NAMALWA (cell line): Measurements from ENCODE around the gene C5orf63.
A peak's percentile ranks its signal among the peaks of the same experiment; 100 is the strongest.
"Not testable (repeated sequence)": the region's sequence is repeated elsewhere in the genome, so short reads cannot be mapped to it uniquely, and the experiment has no call there.

Source experiments
- DNase-seq: peaks from one replicate; pipeline ENCODE4 v3.0.0-alpha.2; 2015; ENCODE audit warnings: low spot score

Gene C5orf63

DNA sequence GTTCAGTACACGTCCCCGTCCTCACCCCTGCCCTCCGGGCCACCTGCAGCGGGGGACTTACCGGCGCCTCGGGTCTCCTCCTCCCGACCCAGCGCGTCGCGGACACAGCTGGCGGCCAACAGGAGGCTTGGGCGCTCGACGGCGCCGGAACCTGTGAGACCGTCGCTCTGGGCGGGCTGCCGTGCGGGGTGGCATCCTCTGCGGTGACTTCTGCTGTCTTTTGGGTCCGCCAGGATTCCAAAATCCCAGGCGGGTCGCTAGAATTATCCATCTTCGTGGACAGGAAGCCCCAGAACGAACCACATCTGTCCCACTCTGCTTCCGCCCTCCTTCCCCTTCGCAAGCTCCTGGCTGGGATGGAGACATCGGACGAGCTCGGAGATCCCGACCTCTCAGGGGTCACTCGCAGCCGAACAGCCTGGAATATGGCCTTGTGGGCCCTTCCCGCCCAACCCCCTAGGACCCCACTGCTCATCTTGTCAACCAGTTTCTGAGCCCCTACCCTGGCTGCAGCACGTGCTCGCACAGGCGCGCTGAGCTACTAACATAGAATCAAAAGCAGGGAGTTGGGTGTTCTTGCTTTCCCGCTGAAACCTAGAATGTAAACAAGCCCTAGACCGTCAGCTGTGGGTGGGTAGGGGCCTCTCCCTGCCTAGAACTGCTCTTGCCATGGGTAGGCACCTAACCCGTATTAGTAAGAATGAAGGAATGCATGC, 42.0 kb downstream of the C5orf63 start:
- DNase-seq = no peak

DNA sequence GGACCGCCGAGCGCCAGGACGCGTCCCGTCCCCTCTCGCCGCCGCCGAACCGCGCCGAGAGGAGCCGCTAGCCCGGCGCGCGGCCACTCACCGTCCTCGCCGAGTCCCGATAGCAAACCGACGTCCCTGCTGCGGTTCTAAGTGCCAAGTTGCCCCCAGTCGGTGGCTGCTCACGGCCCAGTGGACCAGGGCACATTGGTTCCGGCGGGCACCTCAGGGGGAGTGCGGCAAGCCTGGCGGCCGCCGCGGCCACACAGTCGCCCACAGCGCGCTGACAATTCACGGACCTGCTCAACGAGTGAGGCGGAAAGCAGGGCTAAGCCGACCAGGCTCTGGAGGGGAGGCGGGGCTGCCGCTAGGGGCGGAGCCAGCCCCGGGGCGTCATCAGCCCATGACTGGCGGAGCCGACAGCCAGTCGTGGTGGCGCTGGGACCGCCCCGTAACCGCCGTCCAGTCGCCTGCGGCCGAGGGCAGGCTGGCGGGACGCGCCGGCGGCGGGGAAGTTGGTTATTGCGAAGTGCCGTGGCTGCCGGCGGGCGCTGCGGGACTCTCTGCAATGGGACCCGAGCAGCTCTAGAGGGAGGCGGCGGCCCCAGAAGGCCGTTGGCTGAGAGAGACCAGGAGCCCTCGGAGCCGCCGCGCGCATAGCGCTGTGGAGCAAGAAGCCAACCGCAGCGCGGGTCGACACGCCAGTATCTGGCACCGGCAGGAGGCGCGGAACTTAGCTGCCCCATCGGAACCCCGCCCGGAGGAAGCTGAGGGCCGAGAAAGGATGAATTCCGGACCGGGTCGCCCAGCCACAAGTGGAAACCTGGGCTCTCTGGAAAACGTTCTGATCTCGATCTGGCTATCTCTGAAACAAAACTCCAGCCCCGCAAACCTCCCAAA, 42.8 kb downstream of the C5orf63 start, which contains the start of gene MARCHF3:
MARCHF3 (minus strand) TSS at position 300 of the 888 bp plus-strand sequence. CDS start 112,387 bp downstream, outside the sequence.
- peak; percentile 96 for DNase-seq

DNA sequence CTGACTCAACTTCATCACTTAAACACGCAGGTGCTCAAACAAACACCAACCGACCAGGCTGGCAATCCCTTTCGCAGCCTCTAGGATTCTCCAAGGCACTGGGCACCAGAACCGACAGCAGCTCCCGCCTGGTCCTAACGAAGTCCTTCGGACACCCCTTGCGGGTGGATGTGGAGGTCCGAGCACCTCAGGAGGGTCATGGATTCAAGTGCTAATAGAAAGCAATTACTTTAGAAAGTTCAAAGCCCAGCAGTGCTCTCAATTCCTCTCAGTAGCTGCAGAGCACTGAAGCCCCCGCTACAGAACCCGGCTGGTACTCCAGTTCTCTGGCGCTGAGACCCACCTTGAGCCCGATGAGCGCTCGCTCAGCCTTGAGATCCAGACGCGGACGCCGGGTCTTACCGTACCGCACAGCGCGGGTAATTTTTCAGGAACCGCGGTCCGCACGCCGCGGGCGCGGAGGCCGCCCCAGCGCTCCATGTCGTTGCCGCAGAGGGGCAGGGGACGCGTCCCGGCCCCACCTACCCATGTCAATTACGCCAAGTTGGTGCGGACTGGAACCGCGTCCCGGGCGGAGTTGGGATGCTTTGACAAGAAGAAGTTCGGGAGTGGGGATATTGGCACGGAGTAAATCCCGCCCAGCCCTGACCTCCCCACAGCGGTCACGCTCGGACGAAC, 43.6 kb downstream of the C5orf63 start:
- DNase-seq = peak; percentile 85

DNA sequence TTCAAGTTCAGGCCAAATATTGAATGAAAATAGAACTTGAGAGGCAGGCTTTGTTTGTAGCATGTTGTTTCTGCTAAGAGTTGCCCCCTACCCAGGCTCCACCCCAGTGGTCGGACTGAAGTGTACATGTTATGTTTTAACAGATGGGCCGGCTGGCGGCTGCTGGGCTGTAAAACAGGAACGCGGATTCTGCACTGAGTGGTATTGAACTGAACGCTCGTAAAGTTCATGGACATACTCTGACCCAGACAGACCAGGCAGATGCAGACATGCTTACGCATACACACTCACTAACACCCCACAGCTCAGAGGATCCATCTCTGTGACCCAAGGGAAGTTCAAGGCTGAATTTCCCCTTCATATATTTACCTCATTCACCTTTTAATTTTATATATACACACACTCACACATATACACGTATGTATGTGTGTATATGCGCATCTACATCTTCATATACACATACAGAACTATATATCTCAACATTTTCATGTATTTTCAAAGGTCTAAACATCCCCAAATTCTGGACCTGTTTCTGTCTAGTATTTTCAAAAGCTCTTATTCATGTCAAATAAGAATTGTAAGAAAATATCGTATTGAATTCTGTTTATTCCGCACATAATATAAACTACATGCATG, 44.4 kb downstream of the C5orf63 start:
- peak; percentile 87 for DNase-seq

DNA sequence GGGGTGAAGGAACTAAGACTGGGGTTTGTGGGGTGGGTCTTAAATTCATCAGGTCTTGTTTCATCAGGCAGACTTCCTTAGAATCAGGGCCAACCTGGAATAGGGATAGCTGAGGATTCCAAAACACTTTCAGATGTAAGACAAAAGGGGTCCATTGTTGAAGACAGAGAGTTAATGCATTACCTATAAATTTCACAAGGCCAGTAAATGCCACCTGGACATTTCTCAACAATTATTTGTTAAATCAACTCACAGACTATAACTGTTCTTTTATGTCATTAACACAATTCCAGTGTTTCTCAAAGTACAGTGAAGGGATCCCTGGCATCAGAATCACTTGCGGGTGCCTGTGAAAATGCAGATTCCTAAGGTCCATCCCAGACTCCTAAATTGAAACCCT, 45.8 kb downstream of the C5orf63 start:
- no peak for DNase-seq

DNA sequence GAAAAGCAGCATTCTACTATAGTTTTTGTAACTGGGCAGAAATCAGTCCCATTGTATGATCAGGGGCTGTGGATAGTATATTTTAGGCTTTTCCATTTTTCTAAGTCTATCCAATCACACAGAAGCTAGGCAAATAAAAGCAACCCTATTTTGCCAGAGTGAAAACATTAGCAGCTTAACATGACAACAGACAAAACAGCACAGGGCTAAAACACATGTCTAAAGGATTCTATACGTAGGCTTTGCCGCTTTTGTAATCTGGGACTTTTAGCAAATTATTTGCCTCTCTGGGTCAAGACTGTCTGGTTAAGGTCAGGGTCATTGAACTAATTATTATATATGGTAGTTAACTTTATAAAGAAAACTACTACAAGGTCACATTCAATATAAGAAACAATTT, 47.1 kb downstream of the C5orf63 start:
- no peak for DNase-seq

DNA sequence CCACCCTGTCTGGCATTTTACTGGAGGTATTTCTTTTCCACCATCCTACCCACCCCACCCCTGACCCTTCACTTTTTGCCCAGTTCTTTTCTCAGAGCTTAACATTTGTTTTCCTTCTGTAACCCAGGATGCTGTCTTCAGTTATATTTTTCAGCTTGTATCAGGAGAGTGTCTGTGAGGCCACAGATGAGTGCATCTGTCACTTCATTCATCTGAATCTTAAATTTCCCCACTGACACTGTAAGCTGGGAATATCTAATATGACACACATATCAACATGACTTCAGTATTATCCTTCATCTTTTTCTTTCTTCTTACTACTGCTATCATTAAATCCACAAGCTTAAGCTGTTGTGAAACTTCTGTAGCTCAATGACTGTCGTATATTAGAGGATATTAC, 47.8 kb downstream of the C5orf63 start:
- DNase-seq = no peak

DNA sequence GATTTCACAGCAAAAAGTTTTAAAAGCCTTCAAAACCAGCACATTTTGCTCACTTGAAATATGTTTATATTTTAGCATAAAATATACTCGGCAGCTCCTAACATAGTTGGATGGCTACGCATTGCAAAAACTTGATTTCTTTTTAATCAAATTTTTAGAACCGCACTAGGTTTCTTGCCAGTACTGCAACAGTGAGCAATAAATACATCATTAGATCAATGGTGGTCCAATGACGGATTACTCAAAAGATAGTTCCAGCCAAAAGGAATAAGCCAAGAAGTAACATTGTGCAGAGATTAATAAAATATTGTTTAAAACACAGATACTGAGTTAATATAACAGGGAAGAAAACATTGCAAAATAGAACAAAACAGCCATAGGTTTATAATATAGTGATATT, 48.5 kb downstream of the C5orf63 start:
- DNase-seq = no peak

DNA sequence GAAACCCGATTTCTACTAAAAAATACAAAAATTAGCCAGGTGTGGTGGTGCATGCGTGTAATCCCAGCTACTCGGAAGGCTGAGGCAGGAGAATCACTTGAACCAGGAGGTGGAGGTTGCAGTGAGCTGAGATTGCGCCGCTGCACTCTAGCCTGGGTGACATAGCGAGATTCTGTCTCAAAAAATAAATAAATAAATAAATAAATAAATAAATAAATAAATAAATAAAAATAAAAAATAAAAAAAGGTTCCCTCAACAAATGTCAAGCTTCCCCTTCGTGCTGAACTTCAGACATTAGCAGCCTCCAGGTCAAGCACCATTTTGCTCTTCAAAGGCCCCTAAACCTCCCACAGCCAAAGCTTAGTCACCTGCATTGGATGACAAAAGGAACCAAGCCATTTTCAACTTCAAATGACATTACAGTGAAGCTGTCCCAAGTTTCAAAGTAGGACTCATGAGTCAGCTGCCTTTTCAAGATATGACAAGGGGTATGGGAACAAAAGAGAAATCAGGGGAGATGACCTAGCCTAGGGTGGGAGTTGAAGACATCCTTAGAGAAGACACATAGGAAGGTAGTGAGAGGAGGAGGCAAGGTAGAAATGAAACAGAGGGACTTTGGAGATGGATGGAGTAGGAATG, 49.6 kb downstream of the C5orf63 start:
- not testable (repeated sequence) for DNase-seq

DNA sequence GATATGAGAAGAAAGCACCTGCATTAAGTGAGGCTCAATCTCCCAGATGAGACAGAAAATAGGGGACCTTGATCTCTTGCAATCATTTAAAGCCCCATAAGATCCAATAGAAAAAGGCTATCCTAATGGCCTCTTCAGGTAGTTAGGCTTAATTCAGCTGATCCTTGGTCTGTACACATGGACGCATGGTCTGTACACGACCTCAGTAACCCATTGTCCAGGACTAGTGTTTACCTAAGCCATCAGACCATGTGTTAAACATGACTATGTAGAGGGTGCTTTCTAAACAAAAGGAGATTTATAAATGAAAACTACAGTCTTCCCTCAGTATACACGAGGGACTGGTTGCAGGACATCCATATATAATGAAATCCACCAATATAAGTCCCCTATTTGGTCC, 50.5 kb downstream of the C5orf63 start:
- DNase-seq = no peak

DNA sequence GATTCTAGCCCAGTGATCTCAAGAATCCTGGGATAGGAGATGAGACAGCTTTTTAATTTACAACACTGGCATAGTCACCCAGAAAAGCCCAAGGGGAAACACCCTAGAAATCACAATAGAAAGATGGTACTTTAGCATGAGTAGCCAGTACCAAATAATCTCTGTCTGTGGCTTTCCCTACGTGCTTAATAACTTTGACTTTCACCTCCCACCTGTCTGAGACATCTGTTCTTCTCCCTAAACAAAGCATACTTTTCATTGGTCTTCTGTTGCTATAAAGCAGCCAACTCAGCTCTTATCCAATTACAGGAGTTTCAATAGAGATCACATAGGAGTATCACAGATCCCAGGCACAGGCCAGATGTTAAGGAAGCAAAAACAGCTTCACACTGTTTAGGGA, 53.4 kb downstream of the C5orf63 start:
- DNase-seq = no peak

DNA sequence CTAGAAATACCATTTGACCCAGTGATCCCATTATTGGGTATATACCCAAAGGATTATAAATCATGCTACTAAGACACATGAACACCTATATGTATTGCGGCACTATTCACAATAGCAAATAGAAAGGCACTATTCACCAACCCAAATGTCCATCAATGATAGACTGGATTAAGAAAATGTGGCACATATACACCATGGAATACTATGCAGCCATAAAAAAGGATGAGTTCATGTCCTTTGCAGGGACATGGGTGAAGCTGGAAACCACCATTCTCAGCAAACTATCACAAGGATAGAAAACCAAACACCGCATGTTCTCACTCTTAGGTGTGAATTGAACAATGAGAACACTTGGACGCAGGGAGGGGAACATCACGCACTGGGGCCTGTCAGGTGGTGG, 56.6 kb downstream of the C5orf63 start:
- not testable (repeated sequence) for DNase-seq

DNA sequence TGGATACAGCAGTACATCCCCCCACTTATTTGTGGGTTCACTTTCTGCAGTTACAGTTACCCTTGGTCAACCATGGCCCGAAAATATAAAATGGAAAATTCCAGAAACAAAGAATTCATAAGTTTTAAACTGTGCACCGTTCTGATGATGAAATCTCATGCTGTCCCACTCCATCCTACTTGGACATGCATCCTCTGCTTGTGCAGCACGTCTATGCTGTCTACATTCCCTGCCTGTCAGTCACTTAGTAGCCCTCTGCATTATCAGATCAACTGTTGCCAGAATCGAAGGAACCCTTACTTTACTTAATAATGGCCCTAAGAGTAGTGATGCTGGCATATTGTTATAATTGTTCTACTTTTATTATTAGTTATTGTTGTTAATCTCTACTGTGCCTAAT, 57.6 kb downstream of the C5orf63 start:
- DNase-seq = no peak

DNA sequence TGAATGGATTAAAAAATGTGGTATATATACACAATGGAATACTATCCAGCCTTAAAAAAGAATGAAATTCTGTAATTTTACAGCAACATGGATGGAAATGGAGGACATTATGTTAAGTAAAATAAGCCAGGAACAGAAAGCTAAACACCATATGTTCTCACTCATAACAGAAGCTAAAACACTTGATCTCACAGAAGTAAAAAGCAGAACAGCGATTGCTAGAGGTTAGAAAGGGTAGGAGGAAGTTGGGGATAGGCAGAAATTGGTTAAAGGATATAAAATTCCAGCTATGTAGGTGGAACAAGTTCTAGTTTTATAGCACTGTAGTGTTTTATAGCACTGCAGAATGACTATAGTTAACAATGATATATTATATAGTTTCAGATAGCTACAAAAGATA, 58.7 kb downstream of the C5orf63 start:
- DNase-seq = peak; percentile 24

DNA sequence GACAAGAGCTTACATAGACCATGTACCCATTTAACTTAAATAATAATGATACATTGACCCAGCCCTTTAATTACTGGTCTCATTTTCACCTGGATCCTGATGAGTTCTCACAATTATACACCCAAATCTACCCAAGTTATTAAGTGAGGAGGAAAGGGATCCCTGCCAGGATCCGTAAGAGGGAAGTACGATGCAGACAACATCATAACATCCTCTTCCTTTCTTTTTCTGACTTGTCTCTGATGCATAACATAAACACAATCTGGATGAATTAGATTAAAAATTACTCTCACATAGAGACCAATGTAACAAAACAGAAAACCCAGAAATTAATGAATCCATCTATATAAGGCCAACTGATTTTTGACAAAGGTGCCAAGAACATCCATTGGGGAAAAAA, 59.9 kb downstream of the C5orf63 start:
- no peak for DNase-seq

DNA sequence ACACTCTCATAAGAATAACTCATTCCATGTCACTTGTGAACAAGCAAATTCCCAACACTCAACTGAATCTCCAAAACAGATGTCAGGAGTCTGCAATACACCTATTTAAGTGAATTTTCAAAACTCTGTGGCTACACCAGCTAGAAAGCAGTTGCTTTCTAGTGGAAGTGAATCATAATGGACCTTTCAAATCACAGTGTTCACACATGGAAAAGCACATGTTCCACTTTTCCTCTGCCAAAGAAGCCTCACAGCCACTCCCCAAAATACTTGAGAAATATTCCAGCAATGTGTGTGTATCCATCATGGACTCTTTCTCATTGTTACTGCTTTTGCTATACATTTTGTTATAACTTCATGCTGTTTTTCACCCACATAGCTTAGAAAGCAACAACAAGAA, 60.4 kb downstream of the C5orf63 start:
- no peak for DNase-seq

DNA sequence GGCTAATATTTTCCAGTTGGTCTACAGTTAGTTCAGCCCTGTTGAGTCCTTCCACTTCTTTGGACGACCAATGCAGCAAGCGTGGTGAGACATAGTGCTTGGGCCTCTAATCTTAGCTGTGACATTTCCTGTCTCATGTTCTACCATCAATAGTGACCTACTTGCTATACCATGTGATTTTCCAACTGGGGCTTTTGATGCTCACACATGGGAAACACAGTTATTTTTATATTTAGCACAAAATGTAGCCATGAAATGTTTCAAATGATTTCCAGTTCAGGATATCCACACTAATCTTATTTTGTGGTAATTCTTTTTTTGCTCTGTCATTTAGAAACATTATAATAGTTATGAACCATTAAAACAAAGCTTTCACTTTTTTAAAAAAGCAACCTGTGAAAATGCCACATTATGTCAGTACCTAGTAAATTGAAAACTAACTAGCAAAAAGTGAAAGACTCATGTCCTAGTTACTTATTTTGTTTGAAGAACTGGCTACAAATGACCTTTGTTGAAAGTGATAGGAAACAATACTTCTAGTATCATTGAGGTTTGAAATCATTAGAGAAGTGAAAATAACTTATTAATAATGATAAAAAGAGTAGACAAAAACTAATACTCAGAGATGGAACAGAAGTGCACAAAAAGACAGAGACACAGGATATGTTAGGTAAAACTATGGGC, 61.2 kb downstream of the C5orf63 start:
- peak; percentile 21 for DNase-seq

DNA sequence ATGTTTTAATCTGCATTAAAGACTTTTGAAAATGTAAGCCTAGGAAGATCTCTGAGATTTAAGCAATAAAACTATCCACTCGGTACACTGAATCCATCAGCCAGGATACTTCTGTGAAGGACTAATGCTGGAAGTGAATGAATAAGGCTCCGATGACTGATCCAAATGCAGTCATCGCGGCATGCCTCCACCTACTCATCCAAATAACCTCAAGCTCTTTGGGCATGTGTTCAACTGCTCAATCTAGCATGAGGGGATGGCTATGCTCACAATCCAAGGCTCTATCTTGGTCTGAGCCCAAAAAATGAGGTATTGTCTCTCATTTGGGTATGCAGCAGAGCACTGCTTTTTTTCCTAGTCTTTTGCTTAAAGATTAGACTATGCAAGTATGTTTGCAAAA, 62.1 kb downstream of the C5orf63 start:
- no peak for DNase-seq

DNA sequence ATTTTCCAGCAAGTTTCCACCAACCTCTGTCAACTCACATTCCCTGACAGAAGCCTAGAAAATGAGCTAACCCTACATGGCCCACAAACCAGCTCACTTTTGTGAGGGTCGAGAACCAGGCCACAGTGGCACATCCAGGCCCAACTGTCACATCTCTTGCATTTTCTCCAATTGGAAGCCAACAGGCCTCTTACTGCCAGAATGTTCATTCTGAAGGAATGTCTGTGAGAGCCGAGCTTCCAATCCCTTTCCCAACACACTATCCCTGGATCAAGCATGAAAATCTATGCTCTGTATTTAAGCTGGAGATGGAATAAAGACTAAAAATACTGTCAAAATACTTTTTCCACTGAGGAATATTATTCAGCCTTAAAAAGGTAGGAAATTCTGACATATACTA, 62.9 kb downstream of the C5orf63 start:
- DNase-seq = no peak

DNA sequence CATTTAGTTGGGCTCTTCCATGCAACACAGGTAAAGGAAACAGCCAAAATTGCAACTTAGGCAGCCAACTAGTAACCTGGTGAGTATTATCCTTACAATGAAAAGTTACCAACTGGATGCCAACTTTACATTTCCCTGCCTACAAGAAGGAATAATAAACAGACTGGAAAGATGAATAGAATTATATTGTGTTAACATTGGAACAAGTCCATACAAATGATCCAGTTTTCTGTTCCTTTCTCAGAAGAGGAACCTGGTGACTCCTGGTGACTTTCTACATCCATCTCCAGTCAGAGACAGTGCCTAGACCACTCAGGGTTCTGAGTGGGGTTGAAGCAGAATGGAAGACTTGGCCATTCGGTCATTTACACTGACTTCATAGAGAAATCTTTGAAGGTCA, 63.5 kb downstream of the C5orf63 start:
- DNase-seq = no peak

DNA sequence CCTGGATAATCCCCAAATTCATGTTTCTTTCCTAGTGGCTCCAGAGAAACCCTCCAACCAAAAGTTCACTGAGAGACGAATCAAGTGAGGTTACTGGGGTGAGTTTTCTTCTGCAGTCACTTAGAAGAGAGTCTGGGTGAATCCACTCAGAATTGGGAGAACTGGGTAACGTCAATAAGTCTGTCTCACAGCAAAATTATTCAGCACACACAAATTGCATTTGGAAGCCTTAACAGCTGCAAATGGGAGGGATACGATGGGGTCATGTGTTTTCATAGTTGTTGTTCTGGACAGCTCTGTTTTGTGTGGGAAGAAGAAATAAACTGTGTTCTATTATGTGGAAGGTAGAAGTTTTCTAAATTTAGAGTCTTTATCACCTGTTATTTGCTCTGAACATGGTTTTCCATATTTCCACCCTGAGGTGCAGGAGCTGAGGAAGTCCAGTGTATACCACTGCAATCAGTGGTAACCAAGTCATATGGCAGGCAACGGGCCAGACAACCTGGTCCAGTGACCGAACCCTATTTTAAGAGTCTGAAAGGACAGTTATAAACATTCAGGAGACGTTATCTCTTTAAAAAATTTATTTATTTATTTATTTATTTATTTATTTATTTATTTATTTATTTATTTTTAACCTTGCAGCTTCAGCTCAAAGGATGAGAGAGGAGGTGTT, 64.9 kb downstream of the C5orf63 start:
- DNase-seq = no peak
